Measurements from ENCODE around the gene NFASC. TPM values are rescaled to one million over a fixed set of nuclear protein-coding genes. Genes with fewer than 3 reads are reported as not detected.
A peak's percentile ranks its signal among the peaks of the same experiment; 100 is the strongest.

NFASC gene
- total RNA-seq, 1 donor from 2014 or later = 1.4 TPM

- DNase-seq = no peak
These were observed 172.5 kb downstream of the NFASC start, which contains the start of gene CNTN2 for GRCh38 chr1:205042911-205043806. Gene CNTN2, plus strand, starts transcription at chr1:205043212. Its CDS starts 9,974 bp downstream, at chr1:205053186.

GRCh38 chr1:205043866-205044265, 173.2 kb downstream of the NFASC start:
- no peak for DNase-seq

GRCh38 chr1:205044741-205045140, 174.1 kb downstream of the NFASC start:
- no peak for DNase-seq

GRCh38 chr1:205045146-205045545, 174.5 kb downstream of the NFASC start:
- no peak for DNase-seq

GRCh38 chr1:205046870-205047269, 176.2 kb downstream of the NFASC start:
- DNase-seq = no peak

GRCh38 chr1:205047764-205048231, 177.1 kb downstream of the NFASC start:
- no peak for DNase-seq

DNA sequence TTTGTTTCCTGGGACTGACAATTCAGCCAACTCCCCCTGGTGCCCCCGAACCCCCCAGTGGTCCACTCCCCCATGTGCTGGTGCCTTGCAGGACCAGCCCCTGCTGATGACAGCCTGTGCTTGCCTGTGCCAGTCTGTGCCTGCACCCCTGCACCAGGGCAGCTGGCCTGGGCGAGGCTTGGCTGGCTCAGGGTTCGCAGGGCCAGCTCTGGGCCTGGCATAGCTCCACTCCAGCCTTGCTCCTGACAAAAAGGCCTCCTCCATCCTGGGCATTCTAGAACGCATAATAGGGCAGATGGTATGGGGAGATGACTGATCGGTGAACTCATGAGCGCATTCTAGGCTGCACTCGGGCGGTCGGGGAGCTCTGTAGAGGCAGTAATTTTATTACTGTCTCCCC, 177.7 kb downstream of the NFASC start:
- DNase-seq = no peak

GRCh38 chr1:205049479-205049878, 178.8 kb downstream of the NFASC start:
- no peak for DNase-seq

DNA sequence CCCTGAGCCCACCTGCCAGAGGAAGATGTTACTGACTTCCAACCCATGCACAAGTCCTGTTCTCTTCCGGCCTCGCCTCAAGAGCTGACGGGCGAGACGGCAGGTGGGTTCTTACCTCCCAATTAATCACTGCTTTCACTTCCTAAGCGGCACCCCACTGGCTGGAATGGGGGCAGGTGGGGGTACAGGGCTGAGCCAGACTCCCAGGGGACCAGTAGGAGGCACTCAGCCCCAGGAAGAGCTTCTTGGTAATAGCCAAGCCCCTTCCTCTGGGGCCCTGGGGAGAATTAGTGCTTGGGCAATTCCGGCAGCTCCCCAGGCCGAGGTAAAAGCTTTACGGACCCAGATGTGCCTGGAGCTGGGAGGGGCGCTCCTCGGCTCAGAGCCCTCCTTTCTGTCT, 182.0 kb downstream of the NFASC start:
- no peak for DNase-seq

DNA sequence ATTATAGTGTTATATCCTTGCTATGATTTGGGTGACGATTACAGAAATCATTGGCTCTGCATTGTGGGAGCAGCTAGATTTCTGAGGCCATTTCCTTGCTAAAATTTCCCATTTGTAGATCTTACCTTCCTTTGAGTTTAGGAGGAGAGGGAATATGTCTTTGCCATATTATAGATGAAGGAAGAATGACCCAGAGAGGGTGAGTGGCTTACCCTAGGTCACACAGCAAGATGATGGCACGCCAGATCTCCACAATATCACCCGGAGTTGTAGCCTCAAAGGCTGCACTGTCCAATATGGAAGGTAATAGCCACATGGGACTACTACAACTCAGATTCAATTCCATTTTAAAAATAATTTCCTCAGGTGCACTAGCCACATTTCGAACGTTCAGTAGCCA, 182.6 kb downstream of the NFASC start:
- no peak for DNase-seq

DNA sequence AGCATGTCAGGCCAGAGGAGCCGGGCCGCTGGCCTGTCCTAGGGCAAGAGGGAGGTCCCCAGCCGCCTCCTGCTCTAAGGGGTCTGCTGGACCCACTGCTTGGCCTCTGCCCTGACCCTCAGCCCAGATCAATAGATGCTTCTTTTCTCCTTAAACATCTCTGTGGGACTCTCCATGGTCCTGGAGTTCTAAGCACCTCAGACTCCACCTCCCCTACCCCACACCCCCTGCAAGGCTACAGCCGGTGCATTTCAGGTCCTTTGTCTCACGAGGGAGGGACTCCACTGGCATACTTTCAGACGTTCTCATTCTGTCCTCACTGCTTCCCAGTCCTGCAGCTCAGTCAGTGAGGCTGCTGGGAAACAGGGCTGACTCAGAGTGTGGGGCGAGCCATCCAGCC, 183.4 kb downstream of the NFASC start:
- DNase-seq = no peak

- no peak for DNase-seq
These were observed 185.5 kb downstream of the NFASC start for GRCh38 chr1:205056188-205056611.

GRCh38 chr1:205056956-205057568, 186.4 kb downstream of the NFASC start:
- DNase-seq = no peak

- DNase-seq = no peak
These were observed 187.3 kb downstream of the NFASC start for GRCh38 chr1:205057808-205058575.

- no peak for DNase-seq
These were observed 188.2 kb downstream of the NFASC start for GRCh38 chr1:205058853-205059252.

DNA sequence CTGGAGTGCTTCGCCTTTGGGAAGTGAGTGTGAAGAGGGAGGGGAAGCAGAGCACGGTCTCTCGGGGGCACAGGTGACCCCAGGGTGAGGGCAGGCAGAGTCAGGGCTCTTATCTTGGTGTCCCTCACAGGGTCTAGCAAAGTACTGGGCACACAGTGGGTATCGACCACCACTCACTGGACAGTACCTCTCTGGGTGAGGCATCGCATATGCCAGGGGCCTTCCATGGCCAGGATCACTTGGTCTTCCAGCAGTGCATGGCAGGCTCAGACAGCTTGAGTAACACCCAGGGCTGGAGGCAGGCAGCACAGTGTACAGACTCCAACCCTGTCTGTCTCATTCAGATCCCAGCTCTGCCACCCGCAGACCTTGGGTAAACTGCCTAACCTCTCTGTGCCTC, 189.0 kb downstream of the NFASC start:
- DNase-seq = no peak

GRCh38 chr1:205060746-205061145, 190.1 kb downstream of the NFASC start:
- DNase-seq = no peak

DNA sequence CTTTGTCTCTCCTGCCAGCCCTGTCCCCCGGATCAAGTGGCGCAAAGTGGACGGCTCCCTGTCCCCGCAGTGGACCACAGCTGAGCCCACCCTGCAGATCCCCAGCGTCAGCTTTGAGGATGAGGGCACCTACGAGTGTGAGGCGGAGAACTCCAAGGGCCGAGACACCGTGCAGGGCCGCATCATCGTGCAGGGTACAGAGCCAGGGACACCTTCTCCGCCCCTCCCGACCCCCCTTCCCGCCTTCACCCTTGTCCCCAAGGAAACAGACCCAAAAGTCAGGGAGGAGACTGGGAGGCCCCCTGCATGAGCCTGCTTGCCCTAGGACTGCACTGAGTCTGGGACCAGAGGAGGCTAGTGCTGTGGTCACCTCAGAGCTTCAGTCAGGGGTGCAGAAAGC, 190.6 kb downstream of the NFASC start:
- DNase-seq = no peak

- DNase-seq = peak; percentile 27
These were observed 191.0 kb downstream of the NFASC start for GRCh38 chr1:205061665-205062069.

DNA sequence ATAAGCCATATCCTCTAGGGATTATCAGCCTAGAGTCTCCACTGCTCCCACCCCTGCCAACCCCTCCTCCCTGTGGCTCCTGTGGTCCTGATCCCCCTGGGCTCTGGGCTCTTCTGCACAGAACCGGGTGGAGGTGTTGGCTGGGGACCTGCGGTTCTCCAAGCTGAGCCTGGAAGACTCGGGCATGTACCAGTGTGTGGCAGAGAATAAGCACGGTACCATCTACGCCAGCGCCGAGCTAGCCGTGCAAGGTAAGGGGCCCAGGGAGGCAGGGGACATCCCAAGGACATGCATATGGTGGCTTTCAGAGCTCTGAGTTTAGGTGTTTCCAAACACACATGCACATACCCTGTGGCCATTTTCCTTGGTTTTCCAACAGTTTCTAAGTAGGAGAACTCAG, 191.7 kb downstream of the NFASC start:
- no peak for DNase-seq

DNA sequence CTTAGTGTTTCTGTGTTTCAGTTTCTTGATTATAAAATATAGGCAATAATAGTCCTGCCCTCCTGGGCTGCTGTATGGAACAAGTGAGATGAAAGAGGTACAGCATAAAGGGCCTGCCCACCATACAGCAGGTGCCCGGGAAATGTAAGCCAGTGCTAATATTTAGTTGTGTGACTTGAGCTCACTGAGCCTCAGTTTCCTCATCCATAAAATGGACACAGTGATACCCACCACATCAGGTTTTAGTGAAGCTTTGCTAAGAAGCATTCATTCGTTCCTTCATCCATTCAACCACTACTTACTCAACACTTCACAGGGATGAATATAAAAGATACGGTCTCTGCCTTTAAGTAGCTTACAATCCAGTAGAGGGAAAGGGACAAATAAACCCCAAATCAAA, 192.2 kb downstream of the NFASC start:
- DNase-seq = no peak

GRCh38 chr1:205064301-205064700, 193.6 kb downstream of the NFASC start:
- no peak for DNase-seq

Measured in skin of body (tissue), 2 donors.